ENCODE measurements around the gene GRM7. TPM values are rescaled to one million over a fixed set of nuclear protein-coding genes. Genes with fewer than 3 reads are reported as not detected.

GRM7 gene
- total and polyA plus RNA-seq, 2 experiments from 2014 or later = 0.62 to 1.7 TPM

GRCh38 chr3:7657214-7658112, 796.5 kb downstream of the GRM7 start:
- H3K27me3 ChIP-seq = no peaks in the 10 kb centered on the region
- H3K9me3 ChIP-seq (ENCODE audit: low read depth) = no peaks in the 10 kb centered on the region
- no peak for TF ChIP-seq CTCF (IDR thresholded peaks at IDR 0.05; ENCODE audit: low read depth, low read length)

GRCh38 chr3:7658294-7658693, 797.4 kb downstream of the GRM7 start:
- peaks cover 12% of the 10 kb centered on the region for H3K4me1 ChIP-seq (ENCODE audit: low read depth)
- H3K4me3 ChIP-seq = no peak overlapping the region
- no peaks in the 10 kb centered on the region for H3K27me3 ChIP-seq
- TF ChIP-seq CTCF (IDR thresholded peaks at IDR 0.05; ENCODE audit: low read depth, low read length) = no peak
- H3K27ac ChIP-seq = no peak overlapping the region
- no peaks in the 10 kb centered on the region for H3K36me3 ChIP-seq
- no peaks in the 10 kb centered on the region for H3K9me3 ChIP-seq (ENCODE audit: low read depth)
- peak in 1 of 2 donors; percentile 72 for DNase-seq (ENCODE audit: low read depth in 1 of 2, low spot score in 1 of 2)

More at GRCh38 chr3:7657214-7658112, 796.5 kb downstream of the GRM7 start:
- Histone ChIP-seq H3K4me3 (no peak overlapping the region), H3K36me3 (no peaks in the 10 kb centered on the region), H3K27ac (no peak overlapping the region), H3K4me1 (ENCODE audit: low read depth) (peaks cover 12% of the 10 kb centered on the region)
- DNase-seq (ENCODE audit: low read depth in 1 of 2, low spot score in 1 of 2) = peak; percentile 13 to 63

GRCh38 chr3:7659079-7659478, 798.2 kb downstream of the GRM7 start:
- H3K4me3 ChIP-seq = no peak overlapping the region
- H3K9me3 ChIP-seq (ENCODE audit: low read depth) = no peaks in the 10 kb centered on the region
- H3K36me3 ChIP-seq = no peaks in the 10 kb centered on the region
- TF ChIP-seq CTCF (IDR thresholded peaks at IDR 0.05; ENCODE audit: low read depth, low read length) = no peak
- H3K4me1 ChIP-seq (ENCODE audit: low read depth) = peaks cover 12% of the 10 kb centered on the region
- no peaks in the 10 kb centered on the region for H3K27me3 ChIP-seq
- no peak overlapping the region for H3K27ac ChIP-seq
- no peak for DNase-seq (ENCODE audit: low read depth in 1 of 2, low spot score in 1 of 2)

GRCh38 chr3:7663771-7664170, 802.9 kb downstream of the GRM7 start:
- Histone ChIP-seq H3K9me3 (ENCODE audit: low read depth) (no peaks in the 10 kb centered on the region), H3K4me3 (no peak overlapping the region), H3K27me3 (no peaks in the 10 kb centered on the region), H3K36me3 (no peaks in the 10 kb centered on the region), H3K4me1 (ENCODE audit: low read depth) (no peaks in the 10 kb centered on the region), H3K27ac (no peak overlapping the region)
- TF ChIP-seq CTCF (IDR thresholded peaks at IDR 0.05; ENCODE audit: low read depth, low read length) = no peak
- no peak for DNase-seq (ENCODE audit: low read depth in 1 of 2, low spot score in 1 of 2)

GRCh38 chr3:7667774-7668173, 806.9 kb downstream of the GRM7 start:
- H3K4me3 ChIP-seq = no peak overlapping the region
- H3K27me3 ChIP-seq = no peaks in the 10 kb centered on the region
- H3K4me1 ChIP-seq (ENCODE audit: low read depth) = no peaks in the 10 kb centered on the region
- DNase-seq (ENCODE audit: low read depth in 1 of 2, low spot score in 1 of 2) = no peak
- no peak overlapping the region for H3K27ac ChIP-seq
- no peaks in the 10 kb centered on the region for H3K36me3 ChIP-seq
- TF ChIP-seq CTCF (IDR thresholded peaks at IDR 0.05; ENCODE audit: low read depth, low read length) = no peak
- H3K9me3 ChIP-seq (ENCODE audit: low read depth) = no peaks in the 10 kb centered on the region
